ENCODE data around the gene TMEM272. TPM values are rescaled to one million over a fixed set of nuclear protein-coding genes. Genes with fewer than 3 reads are reported as not detected.

Gene TMEM272
- total RNA-seq, 1 experiment from 2014 or later = 0.10 TPM

- DNase-seq (ENCODE audit: low spot score) = no peak
- in situ Hi-C loops (cut with HindIII; ENCODE audit: low sequenced_read_pairs) = no loop called here
These were observed 30.9 kb downstream of the TMEM272 start for GRCh38 chr13:51814071-51814470.

DNA sequence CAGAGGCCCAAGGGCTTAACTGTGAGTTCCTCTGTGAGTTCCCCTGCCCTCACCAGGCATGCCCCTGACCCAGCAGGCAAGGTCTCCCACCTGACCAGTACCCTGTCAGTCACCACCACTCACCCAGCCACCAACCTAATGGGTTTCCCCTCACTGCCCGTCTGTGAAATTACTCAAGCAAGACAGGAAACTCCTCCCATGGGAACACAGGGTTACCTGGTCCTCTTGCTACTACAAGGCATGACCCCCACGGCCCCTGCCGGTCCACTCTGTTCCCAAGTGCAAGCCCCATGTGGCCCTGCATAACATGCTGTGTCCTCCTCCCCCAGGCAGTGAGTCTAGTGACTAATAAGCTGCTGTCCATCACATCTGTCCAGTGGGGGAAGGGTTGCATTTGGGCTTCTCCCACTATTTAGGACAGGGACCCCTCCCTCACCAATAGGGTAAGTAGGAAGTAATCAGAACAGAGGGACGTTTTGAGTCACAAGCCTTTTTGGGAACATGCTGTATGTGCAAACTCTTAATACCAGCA, 33.0 kb downstream of the TMEM272 start:
- no peak for DNase-seq (ENCODE audit: low spot score)
- in situ Hi-C loops (cut with HindIII; ENCODE audit: low sequenced_read_pairs) = no loop called here

GRCh38 chr13:51811046-51811445, 33.9 kb downstream of the TMEM272 start:
- no peak for DNase-seq (ENCODE audit: low spot score)
- in situ Hi-C loops (cut with HindIII; ENCODE audit: low sequenced_read_pairs) = no loop called here

DNA sequence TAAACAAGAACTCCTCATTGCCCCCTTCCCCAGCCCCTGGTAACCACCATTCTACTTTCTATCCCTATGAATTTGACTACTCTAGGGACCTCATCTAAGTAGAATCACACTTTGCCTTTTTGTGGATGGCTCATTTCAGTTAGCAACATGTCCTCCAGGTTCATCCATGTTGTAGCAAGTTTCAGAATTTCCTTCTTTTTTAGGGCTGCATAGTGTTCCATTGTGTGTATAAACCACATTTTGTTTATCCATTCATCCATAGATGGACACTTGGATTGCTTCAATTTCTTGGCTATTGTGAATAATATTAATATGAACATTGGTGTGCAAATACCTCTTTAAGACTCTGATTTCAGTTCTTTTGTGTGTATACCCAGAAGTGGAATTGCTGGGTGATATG, 36.2 kb downstream of the TMEM272 start:
- DNase-seq (ENCODE audit: low spot score) = no peak
- in situ Hi-C loops (cut with HindIII; ENCODE audit: low sequenced_read_pairs) = no loop called here

- no peak for DNase-seq (ENCODE audit: low spot score)
- in situ Hi-C loops (cut with HindIII; ENCODE audit: low sequenced_read_pairs) = no loop called here
These were observed 37.9 kb downstream of the TMEM272 start for GRCh38 chr13:51807041-51807440.

DNA sequence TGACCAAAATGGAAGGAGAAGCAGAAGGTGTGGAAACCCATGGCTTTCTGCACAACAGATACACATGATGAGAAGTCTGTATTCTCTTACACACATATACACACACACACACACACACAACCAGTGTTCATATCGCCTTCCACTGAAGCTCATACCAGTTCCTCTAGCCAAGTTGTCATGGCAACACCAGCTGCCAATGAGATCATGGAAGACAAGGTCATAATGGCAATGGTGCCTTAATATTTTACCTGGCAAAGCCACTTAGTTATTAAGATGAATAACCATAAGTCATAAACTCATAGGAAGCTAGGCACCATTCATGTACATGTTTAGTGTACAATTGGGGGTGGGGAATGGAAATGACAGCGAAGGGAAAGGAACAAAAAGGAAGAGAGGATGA, 38.4 kb downstream of the TMEM272 start:
- DNase-seq (ENCODE audit: low spot score) = peak; percentile 42
- in situ Hi-C loops (cut with HindIII; ENCODE audit: low sequenced_read_pairs) = no loop called here

- DNase-seq (ENCODE audit: low spot score) = no peak
- in situ Hi-C loops (cut with HindIII; ENCODE audit: low sequenced_read_pairs) = no loop called here
These were observed 39.1 kb downstream of the TMEM272 start for GRCh38 chr13:51805925-51806324.

DNA sequence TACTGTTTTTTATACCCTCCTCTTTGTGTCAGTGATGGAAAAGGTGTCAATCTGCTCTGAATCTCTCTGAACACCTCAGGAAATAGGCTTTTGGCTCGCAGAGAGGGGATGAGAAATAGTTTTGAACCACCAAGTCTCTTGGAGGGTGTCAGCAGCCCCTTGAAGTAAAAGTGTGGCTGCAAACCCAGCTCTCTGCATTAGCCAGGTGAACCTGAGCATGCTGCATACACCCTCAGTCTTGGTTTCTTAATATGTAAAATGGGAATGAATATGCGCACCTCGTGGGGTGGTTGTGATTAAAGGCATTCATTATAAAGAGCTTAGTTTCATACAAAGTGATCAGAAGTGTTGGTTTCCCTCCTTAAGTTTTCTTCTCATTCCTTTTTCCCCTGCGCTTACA, 39.7 kb downstream of the TMEM272 start:
- DNase-seq (ENCODE audit: low spot score) = no peak
- in situ Hi-C loops (cut with HindIII; ENCODE audit: low sequenced_read_pairs) = no loop called here

DNA sequence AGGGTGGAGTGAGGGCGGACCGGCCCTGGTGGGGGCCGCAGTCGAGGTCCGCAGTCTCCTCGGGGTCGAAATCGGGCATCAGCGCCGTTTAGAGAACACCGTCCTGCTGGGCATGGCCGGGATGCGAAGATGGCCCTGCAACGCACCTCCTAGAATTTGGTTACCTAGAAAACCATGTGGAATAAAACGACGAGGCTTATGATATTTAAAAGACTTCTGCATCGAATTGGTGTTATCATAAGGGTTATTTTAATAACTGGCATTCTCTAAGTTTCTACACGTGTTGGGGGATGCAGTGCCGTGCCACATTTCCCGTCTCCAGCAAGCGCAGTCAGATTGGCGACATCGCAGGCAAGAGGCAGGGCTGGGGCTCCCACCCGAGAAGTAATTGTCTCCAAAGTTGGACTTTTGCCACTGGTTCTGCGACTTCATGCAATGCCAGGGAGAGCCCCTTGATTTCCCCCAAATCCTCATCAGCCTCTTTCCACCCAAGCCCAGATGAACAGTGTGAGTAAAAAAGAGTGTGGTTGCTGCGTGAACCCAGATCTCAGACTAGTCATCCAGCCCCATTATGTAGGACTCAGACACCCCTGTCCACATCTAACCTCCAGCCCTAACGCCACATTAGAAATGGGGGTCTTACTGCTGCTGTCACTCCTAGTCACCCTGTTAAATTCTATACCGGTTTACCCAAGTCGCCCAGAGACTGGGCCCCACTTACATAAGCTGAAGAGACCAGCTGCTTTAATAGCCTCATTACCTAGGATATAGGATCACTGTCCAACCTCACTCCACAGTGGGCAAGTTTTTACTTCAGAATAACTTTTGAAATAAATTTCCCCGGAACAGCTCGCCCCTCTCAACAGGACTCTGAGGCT, 40.4 kb downstream of the TMEM272 start:
- DNase-seq (ENCODE audit: low spot score) = peak; percentile 73
- in situ Hi-C loops (cut with HindIII; ENCODE audit: low sequenced_read_pairs) = no loop called here

- in situ Hi-C loops (cut with HindIII; ENCODE audit: low sequenced_read_pairs) = no loop called here
- peak; percentile 88 for DNase-seq (ENCODE audit: low spot score)
These were observed 41.3 kb downstream of the TMEM272 start, which contains the start of gene DHRS12 for GRCh38 chr13:51803422-51804294. Gene DHRS12 (minus strand): TSS chr13:51804163. CDS start chr13:51799659, 4,504 bp downstream.

DNA sequence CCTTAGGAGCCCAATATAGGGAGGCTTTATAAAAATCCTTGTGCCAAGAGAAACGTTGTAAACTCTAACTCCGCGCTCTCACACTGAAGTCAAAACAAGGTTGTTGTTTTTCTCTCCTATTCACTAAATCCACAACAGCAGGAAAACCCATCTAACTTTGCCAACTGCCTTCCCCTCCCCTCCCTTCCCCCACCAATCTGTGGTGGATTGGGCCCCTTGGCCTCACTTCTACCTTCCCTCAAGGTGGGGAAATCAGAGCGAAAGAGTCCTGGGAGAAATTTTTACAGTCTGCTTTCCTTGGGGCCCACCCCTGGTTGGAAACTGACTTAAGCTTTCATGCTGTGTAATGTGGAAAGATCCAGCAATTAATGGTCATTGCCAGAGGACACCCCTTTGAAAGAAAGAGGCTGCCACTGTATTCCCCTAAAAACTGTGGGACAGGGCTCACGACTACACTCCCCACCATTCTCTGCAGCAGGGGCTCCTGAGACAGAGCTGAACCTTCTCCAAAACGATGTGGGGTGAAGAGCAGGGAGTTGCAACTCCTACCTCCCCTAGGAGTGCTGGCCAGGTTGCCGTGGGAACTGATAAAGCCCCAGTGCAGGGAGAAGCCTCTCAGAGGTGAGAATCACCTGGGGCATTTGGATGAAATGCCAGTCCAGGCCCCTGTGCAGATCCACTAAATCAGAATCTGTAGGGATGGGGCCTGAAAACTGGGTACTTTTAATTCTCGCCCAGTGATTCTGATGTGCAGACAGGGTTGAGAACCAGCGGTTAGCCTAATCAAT, 42.2 kb downstream of the TMEM272 start:
- DNase-seq (ENCODE audit: low spot score) = peak; percentile 49
- in situ Hi-C loops (cut with HindIII; ENCODE audit: low sequenced_read_pairs) = no loop called here

DNA sequence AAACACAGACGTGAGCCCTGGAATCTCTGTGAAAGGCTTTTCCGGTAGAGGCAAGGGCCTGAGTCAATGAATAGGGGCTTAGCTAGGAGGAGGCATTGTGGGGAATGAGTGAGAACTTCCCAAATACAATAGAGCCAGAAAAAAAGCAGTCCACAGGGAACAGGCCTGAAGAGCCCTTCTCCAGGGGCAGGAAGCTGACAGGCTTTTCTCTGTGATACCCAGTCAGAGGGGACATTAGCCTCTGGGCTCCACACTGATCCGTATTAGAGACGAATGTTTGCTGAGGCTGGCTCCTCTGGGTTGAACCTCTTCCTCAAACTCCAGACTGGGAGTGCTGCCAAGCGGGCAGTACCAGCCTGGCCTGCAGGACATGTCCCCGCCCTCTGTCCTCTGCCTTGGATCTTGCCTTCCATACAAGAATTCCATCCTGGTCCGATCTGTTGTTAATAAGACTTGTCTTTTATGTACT, 43.3 kb downstream of the TMEM272 start:
- peak; percentile 76 for DNase-seq (ENCODE audit: low spot score)
- in situ Hi-C loops (cut with HindIII; ENCODE audit: low sequenced_read_pairs) = no loop called here

GRCh38 chr13:51800486-51800885, 44.5 kb downstream of the TMEM272 start:
- in situ Hi-C loops (cut with HindIII; ENCODE audit: low sequenced_read_pairs) = no loop called here
- DNase-seq (ENCODE audit: low spot score) = no peak

GRCh38 chr13:51799261-51799660, 45.7 kb downstream of the TMEM272 start:
- DNase-seq (ENCODE audit: low spot score) = no peak
- in situ Hi-C loops (cut with HindIII; ENCODE audit: low sequenced_read_pairs) = no loop called here

- in situ Hi-C loops (cut with HindIII; ENCODE audit: low sequenced_read_pairs) = no loop called here
- peak; percentile 97 for DNase-seq (ENCODE audit: low spot score)
These were observed 47.1 kb downstream of the TMEM272 start for GRCh38 chr13:51797664-51798488.

- in situ Hi-C loops (cut with HindIII; ENCODE audit: low sequenced_read_pairs) = no loop called here
- DNase-seq (ENCODE audit: low spot score) = no peak
These were observed 48.4 kb downstream of the TMEM272 start for GRCh38 chr13:51796546-51796945.

DNA sequence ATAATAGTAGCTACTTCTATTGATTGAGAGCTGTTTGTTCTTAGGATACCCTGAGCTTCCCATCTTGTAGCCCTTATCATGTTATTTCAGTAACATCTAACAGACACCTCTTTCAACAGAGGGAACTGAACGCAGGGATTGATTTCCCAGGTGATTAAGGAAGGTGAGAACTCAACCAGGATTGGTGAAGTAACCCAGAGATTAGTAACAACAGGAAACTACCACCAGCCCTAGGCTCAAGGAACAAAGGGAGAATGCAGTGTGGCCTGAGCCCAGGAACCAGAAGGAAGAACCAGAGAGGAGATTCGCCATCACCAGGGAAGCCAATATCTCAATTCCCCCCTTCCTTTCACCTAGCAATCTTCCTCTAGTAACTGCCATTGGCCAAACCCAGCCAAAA, 49.6 kb downstream of the TMEM272 start:
- DNase-seq (ENCODE audit: low spot score) = no peak
- in situ Hi-C loops (cut with HindIII; ENCODE audit: low sequenced_read_pairs) = no loop called here

- in situ Hi-C loops (cut with HindIII; ENCODE audit: low sequenced_read_pairs) = no loop called here
- DNase-seq (ENCODE audit: low spot score) = no peak
These were observed 50.0 kb downstream of the TMEM272 start for GRCh38 chr13:51794964-51795363.
